HepG2 (cell line): ENCODE data around the gene SMIM13. TPM values are rescaled to one million over a fixed set of nuclear protein-coding genes. Genes with fewer than 3 reads are reported as not detected.

Experiments used
- ATAC-seq: fragments of 200-7000 bp; cut with Tn5 transposase; 3 replicates; pipeline ENCODE4 v1.9.1; 2020; ENCODE audit warnings: mild to moderate bottlenecking, moderate library complexity
- BruUV-seq: library from RNA; stranded (reverse); fragments of 400-500 nt; replicated peaks from 2 replicates; lab custom pipeline; 2021; lab: Mats Ljungman, UMichigan
- CTCF ChIA-PET: fragments of 300-600 bp; formaldehyde crosslinking; extraction: SDS; loops from one replicate; lab custom pipeline; 2021; ENCODE audit warnings: low total read pairs, inconsistent platforms, low intra/inter-chr PET ratio; lab: Yijun Ruan, JAX
- POLR2A ChIA-PET: fragments of 350-600 bp; sonication (Branson Sonifier 250); formaldehyde crosslinking; loops from one replicate; lab custom pipeline; 2020; ENCODE audit warnings: antibody characterized with exemption, inconsistent platforms; lab: Yijun Ruan, JAX
- DNase-seq: peaks from one replicate; pipeline ENCODE4 v3.0.0-alpha.2; 2015; ENCODE audit warnings: low spot score
- FAIRE-seq: peaks from 3 replicates; lab custom pipeline; 2011; peaks lifted over from hg19 to GRCh38; lab: Jason Lieb, UNC
- H2AFZ ChIP-seq: one replicate; pipeline ENCODE4 v1.6.1; 2011; ENCODE audit warnings: low read length, inconsistent platforms
- H3K27ac ChIP-seq: fragments of 300-600 bp; 3 replicates; pipeline ENCODE4 v1.8.0; 2011; ENCODE audit warnings: mixed run types, mild to moderate bottlenecking, mixed read lengths, low read length, inconsistent platforms; ENCODE audit not compliant: insufficient read depth; ENCODE audit errors: extremely low read length
- H3K27me3 ChIP-seq, 2 experiments: fragments of 200-600 bp in 1 of 2; 2 replicates in 1 of 2; 3 replicates in 1 of 2; pipeline versions ENCODE4 v1.6.0 to v1.8.0; 2011; ENCODE audit warnings: low read length in 2 of 2, mild to moderate bottlenecking in 2 of 2, moderate library complexity in 2 of 2, inconsistent platforms in 1 of 2; ENCODE audit not compliant: insufficient read depth in 2 of 2, control insufficient read depth in 1 of 2
- H3K36me3 ChIP-seq, 2 experiments: fragments of 200-600 bp in 1 of 2; replicated peaks in 1 of 2; 2 replicates in 1 of 2; 3 replicates in 1 of 2; pipeline versions ENCODE4 v1.5.1 to v1.8.0; 2011; ENCODE audit warnings: low read length in 2 of 2, inconsistent platforms in 1 of 2; ENCODE audit not compliant: insufficient read depth in 2 of 2, control insufficient read depth in 1 of 2
- H3K4me1 ChIP-seq: 2 replicates; pipeline ENCODE4 v1.5.1; 2012; ENCODE audit warnings: low read length, inconsistent platforms; ENCODE audit not compliant: insufficient read depth
- H3K4me2 ChIP-seq: 2 replicates; pipeline ENCODE4 v1.6.0; 2011; ENCODE audit warnings: low read depth, low read length, inconsistent platforms
- H3K4me3 ChIP-seq, 3 experiments: fragments of 200-600 bp in 1 of 3; sonication (generic), shearing (Covaris generic) in 1 of 3; replicated peaks in 1 of 3; 2 replicates each; pipeline ENCODE4 v1.5.1; 2011 to 2016; ENCODE audit warnings: low read length in 3 of 3, inconsistent platforms in 2 of 3, low read depth in 2 of 3, mild to moderate bottlenecking in 2 of 3, control low read depth in 1 of 3, mixed read lengths in 1 of 3; ENCODE audit not compliant: insufficient read depth in 1 of 3
- H3K79me2 ChIP-seq: one replicate; pipeline ENCODE4 v1.6.1; 2011; ENCODE audit warnings: low read length, inconsistent platforms; ENCODE audit not compliant: insufficient read depth
- H3K9ac ChIP-seq: 2 replicates; pipeline ENCODE4 v1.6.0; 2011; ENCODE audit warnings: mild to moderate bottlenecking, low read depth, low read length, inconsistent platforms; ENCODE audit not compliant: insufficient read depth
- H3K9me3 ChIP-seq: 2 replicates; pipeline ENCODE4 v1.5.1; 2012; ENCODE audit warnings: mild to moderate bottlenecking, low read length
- H4K20me1 ChIP-seq: 2 replicates; pipeline ENCODE4 v1.6.0; 2011; ENCODE audit warnings: inconsistent platforms, mild to moderate bottlenecking, low read length, moderate library complexity; ENCODE audit not compliant: insufficient read depth
- DMAP1 ChIP-seq: IDR thresholded peaks from 2 replicates; pipeline ENCODE4 v1.6.1; 2016
- HIVEP1 ChIP-seq: sonication (generic); formaldehyde crosslinking; IDR thresholded peaks from 2 replicates; pipeline ENCODE4 v1.4.0; 2020; ENCODE audit warnings: mild to moderate bottlenecking, missing genetic modification reagents
- TCF7 ChIP-seq: sonication (generic); IDR thresholded peaks from 2 replicates; pipeline ENCODE4 v1.6.1; 2016; ENCODE audit warnings: antibody characterized with exemption, low read depth
- WGBS: methylation state at CpG from one replicate; pipeline ENCODE4 v1.1.6; 2017; ENCODE audit warnings: low lambda C conversion rate; 5-methylcytosine and 5-hydroxymethylcytosine counted together
- in situ Hi-C: cut with HindIII; loops from 2 replicates; pipeline ENCODE4 v1.10.0; 2017; ENCODE audit warnings: low pct_unique_long_range_greater_than_20kb; ENCODE audit not compliant: extremely low pct_ligation_motif_present
- intact Hi-C: fragments of 100-400 bp; cut with micrococcal nuclease; formaldehyde crosslinking; loops from one replicate; pipeline ENCODE4 v1.10.0; 2022; ENCODE audit not compliant: unreplicated experiment
- polyA plus RNA-seq, 8 experiments: library from polyadenylated mRNA; depleted of rRNA in 3 of 8; stranded (reverse) in 7 of 8; unstranded in 1 of 8; fragments of >200 nt; fragmentation: Illumina TruSeq in 4 of 8; extraction: Trizol in 4 of 8; gene quantifications; 2 replicates each; pipeline versions ENCODE4 v1.2.1 to v1.2.3, GENCODE V29; 2011 to 2016; ENCODE audit warnings: low read depth in 4 of 8, missing spikeins in 1 of 8, mixed read lengths in 1 of 8; ENCODE audit not compliant: insufficient read depth in 1 of 8
- total RNA-seq, 5 experiments: library from RNA; depleted of rRNA; stranded (reverse); fragments of >200 nt; fragmentation: Illumina TruSeq; extraction: Trizol; gene quantifications; 2 replicates each; pipeline ENCODE4 v1.2.3, GENCODE V29; 2016; ENCODE audit warnings: low read depth in 1 of 5

Gene SMIM13
- total and polyA plus RNA-seq, 2 of the 13 experiments (the other 11 are each of a cell fraction or from before 2014, with no cell fraction given) = 2.7 to 10.2 TPM

DNA sequence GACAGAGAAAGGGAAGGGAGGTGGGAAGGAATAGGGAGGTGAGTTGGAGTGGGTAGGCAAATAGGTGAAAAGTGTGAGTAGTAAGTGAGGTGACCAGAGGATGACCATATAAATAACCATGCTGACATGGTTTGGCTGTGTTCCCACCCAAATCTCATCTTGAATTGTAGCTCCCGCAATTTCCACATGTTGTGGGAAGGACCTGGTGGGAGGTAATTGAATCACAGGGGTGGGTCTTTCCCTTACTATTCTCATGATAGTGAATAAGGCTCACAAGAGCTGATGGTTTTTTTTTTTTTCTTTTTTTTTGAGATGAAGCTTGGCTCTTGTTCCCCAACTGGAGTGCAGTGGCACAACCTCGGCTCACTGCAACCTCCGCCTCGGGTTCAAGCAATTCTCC lies 21.5 kb upstream of the SMIM13 start:
- POLR2A ChIA-PET = no interaction called here
- Histone ChIP-seq H3K4me3 (no peak overlapping the region), H3K27me3 (no peaks in the 10 kb centered on the region; a peak in 1 of 5 replicates), H3K79me2 (no peaks in the 10 kb centered on the region), H3K4me1 (peaks cover 24% of the 10 kb centered on the region), H3K27ac (no peak overlapping the region), H4K20me1 (no peaks in the 10 kb centered on the region), H3K4me2 (no peak overlapping the region), H2AFZ (no peak overlapping the region), H3K36me3 (no peaks in the 10 kb centered on the region), H3K9ac (no peak overlapping the region), H3K9me3 (no peaks in the 10 kb centered on the region)
- intact Hi-C loops = no loop called here
- CTCF ChIA-PET = interaction anchor here (2.2 kb wide), 1 partner anchor 121 kb away, joined by 9 read pairs; no protein-coding TSS in a partner anchor
- 78% methylated on average over 4 of the region's 4 CpGs for WGBS
- TF ChIP-seq TCF7 (no peak), DMAP1 (CRISPR knock-in tag) (no peak)
- BruUV-seq = no TSS peak
- in situ Hi-C loops = loop anchor here (25.0 kb wide), 1 partner anchor 585 kb away; no protein-coding TSS in a partner anchor
- DNase-seq (no peak), FAIRE-seq (no peak), ATAC-seq (no peak)

- H3K4me3 ChIP-seq = no peak overlapping the region
- TF ChIP-seq HIVEP1 (CRISPR knock-in tag) = no peak
- H3K79me2 ChIP-seq = no peaks in the 10 kb centered on the region
- in situ Hi-C loops = no loop called here
- DNase-seq = no peak
- no peak for ATAC-seq
- H2AFZ ChIP-seq = no peak overlapping the region
- H3K27ac ChIP-seq = no peak overlapping the region
- CTCF ChIA-PET = no interaction called here
- H3K9me3 ChIP-seq = no peaks in the 10 kb centered on the region
- FAIRE-seq = no peak
- no peak overlapping the region for H3K4me2 ChIP-seq
- POLR2A ChIA-PET = no interaction called here
- H3K27me3 ChIP-seq = no peaks in the 10 kb centered on the region; a peak in 1 of 5 replicates
- no peak overlapping the region for H3K9ac ChIP-seq
- intact Hi-C loops = no loop called here
- no TSS peak for BruUV-seq
- H3K36me3 ChIP-seq = no peaks in the 10 kb centered on the region
- H4K20me1 ChIP-seq = no peaks in the 10 kb centered on the region
- peaks cover 12% of the 10 kb centered on the region for H3K4me1 ChIP-seq
- WGBS = 22% methylated on average over 2 of the region's 2 CpGs
These were observed 17.1 kb upstream of the SMIM13 start for GRCh38 chr6:11076540-11076939.
